Liver (tissue), 9 donors: ENCODE data around the gene LRRC37A. TPM values are rescaled to one million over a fixed set of nuclear protein-coding genes. Genes with fewer than 3 reads are reported as not detected.
"Not testable (repeated sequence)": the region's sequence is repeated elsewhere in the genome, so short reads cannot be mapped to it uniquely, and the experiment has no call there.

Source experiments
- DNase-seq: peaks from one replicate; pipeline ENCODE4 v3.0.0-alpha.2; 2017; ENCODE audit warnings: low spot score
- H3K27ac ChIP-seq, 2 donors: one replicate each; pipeline ENCODE4 v1.7.0; 2013; ENCODE audit warnings: inconsistent platforms in 2 of 2, low read length in 2 of 2, control low read depth in 1 of 2, low read depth in 1 of 2, mild to moderate bottlenecking in 1 of 2
- H3K27me3 ChIP-seq, 4 donors: one replicate each; pipeline versions ENCODE4 v1.6.1 to v1.7.0; 2013; ENCODE audit warnings: low read length in 3 of 4, inconsistent platforms in 1 of 4, mild to moderate bottlenecking in 1 of 4, moderate library complexity in 1 of 4; ENCODE audit not compliant: control insufficient read depth in 4 of 4, insufficient read depth in 4 of 4
- H3K36me3 ChIP-seq, 4 donors: one replicate each; pipeline versions ENCODE4 v1.6.1 to v1.7.0; 2013; ENCODE audit warnings: low read length in 3 of 4, mild to moderate bottlenecking in 3 of 4, low read depth in 1 of 4, moderate library complexity in 1 of 4; ENCODE audit not compliant: control insufficient read depth in 4 of 4, insufficient read depth in 3 of 4
- H3K4me1 ChIP-seq, 4 donors: one replicate each; pipeline versions ENCODE4 v1.6.1 to v1.7.0; 2013; ENCODE audit warnings: low read length in 3 of 4, mild to moderate bottlenecking in 3 of 4, moderate library complexity in 1 of 4; ENCODE audit not compliant: control insufficient read depth in 4 of 4, insufficient read depth in 4 of 4
- H3K4me3 ChIP-seq, 3 donors: one replicate each; pipeline versions ENCODE4 v1.6.1 to v1.7.0; 2013; ENCODE audit warnings: low read length in 3 of 3, control low read depth in 1 of 3, low read depth in 1 of 3, mild to moderate bottlenecking in 1 of 3
- H3K9ac ChIP-seq, 2 donors: one replicate each; pipeline ENCODE4 v1.7.0; 2013; ENCODE audit warnings: low read length in 2 of 2, mild to moderate bottlenecking in 2 of 2, moderate library complexity in 2 of 2, control low read depth in 1 of 2, low read depth in 1 of 2
- H3K9me3 ChIP-seq, 4 donors: one replicate each; pipeline versions ENCODE4 v1.6.1 to v1.7.0; 2013; ENCODE audit warnings: low read length in 3 of 4; ENCODE audit not compliant: control insufficient read depth in 4 of 4
- EGR1 ChIP-seq, 2 donors: IDR thresholded peaks; 2 replicates each; pipeline ENCODE4 v1.6.1; 2016 to 2018; ENCODE audit warnings: antibody characterized with exemption in 2 of 2, low read depth in 2 of 2
- FOXA1 ChIP-seq: IDR thresholded peaks from 2 replicates; pipeline ENCODE4 v1.6.1; 2016; ENCODE audit warnings: antibody characterized with exemption
- GABPA ChIP-seq, 2 donors: IDR thresholded peaks in 1 of 2; conservative IDR thresholded peaks in 1 of 2; 2 replicates each; pipeline ENCODE4 v1.6.1; 2016; ENCODE audit warnings: antibody characterized with exemption in 2 of 2, mild to moderate bottlenecking in 1 of 2, moderate library complexity in 1 of 2
- HNF4A ChIP-seq, 2 donors: conservative IDR thresholded peaks; 2 replicates each; pipeline ENCODE4 v1.6.1; 2016; ENCODE audit warnings: antibody characterized with exemption in 2 of 2, mild to moderate bottlenecking in 2 of 2
- HNF4G ChIP-seq: IDR thresholded peaks from 2 replicates; pipeline ENCODE4 v1.6.1; 2016; ENCODE audit warnings: antibody characterized with exemption
- MAX ChIP-seq: IDR thresholded peaks from 2 replicates; pipeline ENCODE4 v1.6.1; 2016; ENCODE audit warnings: antibody characterized with exemption
- RXRA ChIP-seq, 2 donors: IDR thresholded peaks; 2 replicates each; pipeline ENCODE4 v1.6.1; 2017 to 2018; ENCODE audit warnings: antibody characterized with exemption in 2 of 2, mild to moderate bottlenecking in 1 of 2
- SP1 ChIP-seq: IDR thresholded peaks from 2 replicates; pipeline ENCODE4 v1.6.1; 2018; ENCODE audit warnings: antibody characterized with exemption, mild to moderate bottlenecking
- WGBS: extraction: QIAGEN DNeasy Blood & Tissue Kit; methylation state at CpG from one replicate; pipeline ENCODE4 v1.1.7; 2013; 5-methylcytosine and 5-hydroxymethylcytosine counted together
- polyA plus RNA-seq, 2 donors: library from polyadenylated mRNA; stranded (reverse) in 1 of 2; unstranded in 1 of 2; fragments of 200-250 nt in 1 of 2; fragments of >200 nt in 1 of 2; fragmentation: Nextera tagmentation in 1 of 2; extraction: Ambion mirVana in 1 of 2; gene quantifications; one replicate each; pipeline versions ENCODE4 v1.2.1 to v1.2.3, GENCODE V29; 2013 to 2015
- total RNA-seq, 2 donors: library from RNA; depleted of rRNA; stranded (reverse); fragments of >200 nt; gene quantifications; one replicate each; pipeline ENCODE4 v1.2.3, GENCODE V29; 2014
- TF ChIP-seq, protein P1 (sequence below): IDR thresholded peaks from 2 replicates; pipeline ENCODE4 v1.6.1; 2016; ENCODE audit warnings: antibody characterized with exemption
- TF ChIP-seq, protein P2 (sequence below): IDR thresholded peaks from 2 replicates; pipeline ENCODE4 v1.6.1; 2016; ENCODE audit warnings: antibody characterized with exemption
- TF ChIP-seq, protein P3 (sequence below): fragments of 150-350 bp; IDR thresholded peaks from 2 replicates; pipeline ENCODE4 v1.5.1; 2017; ENCODE audit warnings: improper control_type of control experiment, low read depth, low read length; ENCODE audit not compliant: missing input control
- donor health status: healthy.
- donor health status: healthy.
- donor health status: healthy.
- donor health status: healthy.
- donor health status: healthy.

LRRC37A gene
- total and polyA plus RNA-seq, 4 donors = 0.17 to 2.6 (median 0.94) TPM

GRCh38 chr17:46274238-46274637 is 20.7 kb upstream of the LRRC37A start:
- 79% methylated on average over 3 of the region's 3 CpGs for WGBS
- no peak overlapping the region for H3K9ac ChIP-seq
- H3K9me3 ChIP-seq = no peaks in the 10 kb centered on the region
- H3K4me1 ChIP-seq = peaks cover 0 to 3% (median 0%) of the 10 kb centered on the region in 4 donors
- H3K4me3 ChIP-seq = no peak overlapping the region
- H3K36me3 ChIP-seq = no peaks in the 10 kb centered on the region
- DNase-seq = no peak
- no peak overlapping the region for H3K27ac ChIP-seq
- TF ChIP-seq, protein P1, sequence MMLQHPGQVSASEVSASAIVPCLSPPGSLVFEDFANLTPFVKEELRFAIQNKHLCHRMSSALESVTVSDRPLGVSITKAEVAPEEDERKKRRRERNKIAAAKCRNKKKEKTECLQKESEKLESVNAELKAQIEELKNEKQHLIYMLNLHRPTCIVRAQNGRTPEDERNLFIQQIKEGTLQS = no peak
- no peak for TF ChIP-seq MAX
- no peak for TF ChIP-seq HNF4G
- no peak for TF ChIP-seq SP1
- no peak for TF ChIP-seq FOXA1
- no peak for TF ChIP-seq HNF4A (conservative IDR thresholded peaks at IDR 0.05)
- TF ChIP-seq, protein P2, sequence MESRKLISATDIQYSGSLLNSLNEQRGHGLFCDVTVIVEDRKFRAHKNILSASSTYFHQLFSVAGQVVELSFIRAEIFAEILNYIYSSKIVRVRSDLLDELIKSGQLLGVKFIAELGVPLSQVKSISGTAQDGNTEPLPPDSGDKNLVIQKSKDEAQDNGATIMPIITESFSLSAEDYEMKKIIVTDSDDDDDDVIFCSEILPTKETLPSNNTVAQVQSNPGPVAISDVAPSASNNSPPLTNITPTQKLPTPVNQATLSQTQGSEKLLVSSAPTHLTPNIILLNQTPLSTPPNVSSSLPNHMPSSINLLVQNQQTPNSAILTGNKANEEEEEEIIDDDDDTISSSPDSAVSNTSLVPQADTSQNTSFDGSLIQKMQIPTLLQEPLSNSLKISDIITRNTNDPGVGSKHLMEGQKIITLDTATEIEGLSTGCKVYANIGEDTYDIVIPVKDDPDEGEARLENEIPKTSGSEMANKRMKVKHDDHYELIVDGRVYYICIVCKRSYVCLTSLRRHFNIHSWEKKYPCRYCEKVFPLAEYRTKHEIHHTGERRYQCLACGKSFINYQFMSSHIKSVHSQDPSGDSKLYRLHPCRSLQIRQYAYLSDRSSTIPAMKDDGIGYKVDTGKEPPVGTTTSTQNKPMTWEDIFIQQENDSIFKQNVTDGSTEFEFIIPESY = no peak
- TF ChIP-seq EGR1 (IDR thresholded peaks at IDR 0.05; ENCODE audit: low read depth in 2 of 2) = no peak
- no peak for TF ChIP-seq RXRA (IDR thresholded peaks at IDR 0.05)
- TF ChIP-seq, protein P3, sequence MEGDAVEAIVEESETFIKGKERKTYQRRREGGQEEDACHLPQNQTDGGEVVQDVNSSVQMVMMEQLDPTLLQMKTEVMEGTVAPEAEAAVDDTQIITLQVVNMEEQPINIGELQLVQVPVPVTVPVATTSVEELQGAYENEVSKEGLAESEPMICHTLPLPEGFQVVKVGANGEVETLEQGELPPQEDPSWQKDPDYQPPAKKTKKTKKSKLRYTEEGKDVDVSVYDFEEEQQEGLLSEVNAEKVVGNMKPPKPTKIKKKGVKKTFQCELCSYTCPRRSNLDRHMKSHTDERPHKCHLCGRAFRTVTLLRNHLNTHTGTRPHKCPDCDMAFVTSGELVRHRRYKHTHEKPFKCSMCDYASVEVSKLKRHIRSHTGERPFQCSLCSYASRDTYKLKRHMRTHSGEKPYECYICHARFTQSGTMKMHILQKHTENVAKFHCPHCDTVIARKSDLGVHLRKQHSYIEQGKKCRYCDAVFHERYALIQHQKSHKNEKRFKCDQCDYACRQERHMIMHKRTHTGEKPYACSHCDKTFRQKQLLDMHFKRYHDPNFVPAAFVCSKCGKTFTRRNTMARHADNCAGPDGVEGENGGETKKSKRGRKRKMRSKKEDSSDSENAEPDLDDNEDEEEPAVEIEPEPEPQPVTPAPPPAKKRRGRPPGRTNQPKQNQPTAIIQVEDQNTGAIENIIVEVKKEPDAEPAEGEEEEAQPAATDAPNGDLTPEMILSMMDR = no peak
- TF ChIP-seq GABPA (IDR thresholded peaks at IDR 0.05 in 1 of 2, conservative IDR thresholded peaks at IDR 0.05 in 1 of 2) = no peak
- no peaks in the 10 kb centered on the region for H3K27me3 ChIP-seq

DNA sequence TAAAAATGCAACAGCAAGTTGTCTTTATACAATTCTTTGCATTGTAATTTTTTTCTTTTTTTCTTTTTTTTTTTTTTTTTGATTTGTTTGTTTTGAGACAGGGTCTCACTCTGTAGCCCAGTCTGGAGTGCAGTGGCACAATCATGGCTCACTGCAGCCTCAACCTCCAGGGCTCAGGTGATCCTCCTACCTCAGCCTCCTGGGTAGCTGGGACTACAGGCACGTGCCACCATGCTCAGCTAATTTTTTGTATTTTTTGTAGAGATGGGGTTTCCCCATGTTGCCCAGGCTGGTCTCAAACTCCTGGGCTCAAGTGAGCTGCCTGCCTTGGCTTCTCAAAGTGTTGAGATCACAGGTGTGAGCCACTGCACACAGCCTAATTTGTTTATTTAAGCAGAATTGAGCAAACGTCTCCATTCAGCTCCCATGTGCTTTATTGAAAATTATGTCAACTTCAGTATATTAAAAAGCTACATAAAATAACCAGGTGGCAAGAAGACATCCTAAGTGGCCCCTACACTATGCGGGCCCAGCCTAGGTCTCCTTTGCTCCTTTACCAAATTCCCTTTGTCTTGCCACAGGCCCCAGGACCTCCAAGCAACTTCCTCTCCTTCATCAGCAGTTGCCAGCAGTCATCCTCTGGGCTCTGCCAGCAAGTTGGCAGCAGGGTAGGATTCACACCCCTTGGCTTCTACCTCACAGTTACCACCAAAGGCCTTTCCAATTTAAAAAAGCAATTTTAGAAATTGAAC is 18.0 kb upstream of the LRRC37A start:
- H3K9me3 ChIP-seq, DNase-seq, H3K27me3 ChIP-seq, H3K4me3 ChIP-seq, H3K9ac ChIP-seq, H3K27ac ChIP-seq, H3K4me1 ChIP-seq, H3K36me3 ChIP-seq: not testable (repeated sequence)
- WGBS = 73% methylated on average over 3 of the region's 3 CpGs

- not testable (repeated sequence) for H3K36me3 ChIP-seq, H3K9ac ChIP-seq, H3K4me3 ChIP-seq, H3K9me3 ChIP-seq, H3K4me1 ChIP-seq, H3K27me3 ChIP-seq, H3K27ac ChIP-seq, DNase-seq
- 93% methylated on average over 4 of the region's 4 CpGs for WGBS
Measured at GRCh38 chr17:46281336-46281735, 13.6 kb upstream of the LRRC37A start.

GRCh38 chr17:46282635-46283034 is 12.3 kb upstream of the LRRC37A start:
- not testable (repeated sequence) for H3K9me3 ChIP-seq, H3K27ac ChIP-seq, H3K27me3 ChIP-seq, DNase-seq, H3K36me3 ChIP-seq, H3K4me1 ChIP-seq, H3K4me3 ChIP-seq, H3K9ac ChIP-seq
- WGBS = 95% methylated on average over 12 of the region's 12 CpGs

DNA sequence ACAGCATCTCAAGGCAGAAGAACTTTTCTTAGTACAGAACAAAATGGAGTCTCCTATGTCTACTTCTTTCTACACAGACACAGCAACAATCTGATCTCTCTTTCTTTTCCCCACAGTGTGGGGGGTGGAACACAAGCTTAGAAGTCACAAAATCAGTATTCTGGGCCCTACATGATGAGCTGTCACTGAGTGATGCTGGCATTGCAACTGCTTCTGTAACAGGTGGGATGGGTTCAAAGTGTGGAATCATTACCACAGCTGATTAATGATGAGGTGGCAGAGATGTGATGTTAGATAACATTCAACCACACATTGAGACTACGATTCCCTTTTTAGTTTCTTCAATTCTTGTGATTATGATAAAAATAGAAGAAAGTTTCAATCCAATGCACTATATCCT is 10.5 kb upstream of the LRRC37A start:
- DNase-seq, H3K27me3 ChIP-seq, H3K4me3 ChIP-seq, H3K36me3 ChIP-seq, H3K9ac ChIP-seq, H3K4me1 ChIP-seq, H3K9me3 ChIP-seq, H3K27ac ChIP-seq: not testable (repeated sequence)
- 85% methylated on average over 1 of the region's 1 CpG for WGBS

DNA sequence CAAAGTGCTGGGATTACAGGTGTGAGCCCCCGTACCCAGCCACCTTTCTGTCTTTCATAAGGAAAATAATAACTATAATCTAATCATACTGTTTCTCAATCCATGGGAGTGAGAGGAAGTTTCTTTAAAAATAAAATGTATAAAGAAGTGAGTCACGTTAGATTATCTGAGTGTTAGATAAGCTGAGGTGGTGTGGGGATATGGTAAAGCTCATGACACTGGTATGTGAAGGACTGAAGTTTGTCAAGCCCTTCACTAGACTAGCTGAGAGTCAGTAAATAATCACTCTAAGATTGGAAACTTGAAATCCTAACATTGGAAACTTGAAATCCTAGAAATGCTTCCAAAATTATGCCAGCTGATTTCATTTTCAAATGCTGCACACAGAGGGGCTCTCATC is 9.4 kb upstream of the LRRC37A start:
- not testable (repeated sequence) for H3K27ac ChIP-seq, H3K27me3 ChIP-seq, H3K9me3 ChIP-seq, H3K9ac ChIP-seq, H3K36me3 ChIP-seq, DNase-seq, H3K4me1 ChIP-seq, H3K4me3 ChIP-seq
- 87% methylated on average over 2 of the region's 2 CpGs for WGBS
